Lung (tissue), 12 donors: ENCODE results near the gene TPRKB. TPM values are rescaled to one million over a fixed set of nuclear protein-coding genes. Genes with fewer than 3 reads are reported as not detected.
A peak's percentile ranks its signal among the peaks of the same experiment; 100 is the strongest.
"Not testable (repeated sequence)": the region's sequence is repeated elsewhere in the genome, so short reads cannot be mapped to it uniquely, and the experiment has no call there.

Experiments
- ATAC-seq: fragments of 200-7000 bp; cut with Tn5 transposase; one replicate; pipeline ENCODE4 v1.9.1; 2020; ENCODE audit warnings: moderate number of reproducible peaks; ENCODE audit not compliant: insufficient read depth, low FRiP score
- DNase-seq, 3 donors: peaks; one replicate each; pipeline ENCODE4 v3.0.0-alpha.2; 2013 to 2017
- H3K27ac ChIP-seq, 2 donors: one replicate each; pipeline ENCODE4 v1.5.1; 2013; ENCODE audit warnings: mild to moderate bottlenecking in 2 of 2, moderate library complexity in 2 of 2, control low read depth in 1 of 2, inconsistent platforms in 1 of 2, low read depth in 1 of 2, low read length in 1 of 2
- H3K27me3 ChIP-seq, 3 donors: one replicate each; pipeline ENCODE4 v1.5.1; 2013; ENCODE audit warnings: low read length in 2 of 3; ENCODE audit not compliant: control insufficient read depth in 3 of 3, insufficient read depth in 3 of 3
- H3K36me3 ChIP-seq, 4 donors: one replicate each; pipeline ENCODE4 v1.5.1; 2013; ENCODE audit warnings: low read length in 4 of 4, mild to moderate bottlenecking in 1 of 4, moderate library complexity in 1 of 4; ENCODE audit not compliant: control insufficient read depth in 4 of 4, insufficient read depth in 4 of 4
- H3K4me1 ChIP-seq, 5 donors: one replicate each; pipeline ENCODE4 v1.5.1; 2013; ENCODE audit warnings: low read length in 5 of 5, mild to moderate bottlenecking in 2 of 5, moderate library complexity in 1 of 5; ENCODE audit not compliant: control insufficient read depth in 5 of 5, insufficient read depth in 5 of 5
- H3K4me3 ChIP-seq: one replicate; pipeline ENCODE4 v1.5.1; 2013; ENCODE audit warnings: mild to moderate bottlenecking, control low read depth, moderate library complexity
- H3K9ac ChIP-seq, 2 donors: one replicate each; pipeline ENCODE4 v1.5.1; 2013; ENCODE audit warnings: low read length in 2 of 2, control low read depth in 1 of 2; ENCODE audit not compliant: insufficient read depth in 1 of 2
- H3K9me3 ChIP-seq, 4 donors: one replicate each; pipeline ENCODE4 v1.5.1; 2013; ENCODE audit warnings: low read length in 3 of 4, mild to moderate bottlenecking in 1 of 4, moderate library complexity in 1 of 4; ENCODE audit not compliant: control insufficient read depth in 4 of 4, insufficient read depth in 3 of 4
- WGBS, 2 donors: extraction: QIAGEN DNeasy Blood & Tissue Kit; methylation state at CpG; one replicate each; pipeline ENCODE4 v1.1.7; 2013; 5-methylcytosine and 5-hydroxymethylcytosine counted together
- polyA plus RNA-seq, 2 donors: library from polyadenylated mRNA; stranded (reverse); fragments of 200-250 nt; gene quantifications; one replicate each; pipeline ENCODE4 v1.2.1, GENCODE V29; 2013
- total RNA-seq, 2 donors: library from RNA; depleted of rRNA in 1 of 2; stranded (reverse); fragments of >200 nt in 1 of 2; gene quantifications; one replicate each; pipeline ENCODE4 v1.2.1, GENCODE V29; 2014 to 2021
- TF ChIP-seq, protein P1 (sequence below): IDR thresholded peaks from 2 replicates; pipeline ENCODE4 v1.5.1; 2012; ENCODE audit warnings: mild to moderate bottlenecking; ENCODE audit errors: control extremely low read depth, extremely low read depth
- donor health status: control.
- donor health status: control.
- donor health status: Bipolar disorder and iron deficiency.
- donor health status: healthy.
- donor health status: DM: yes; HTN: yes; CAD: no.

TPRKB gene
- total and polyA plus RNA-seq, 4 donors, result 15.1 to 54.2 (median 25.6) TPM

DNA sequence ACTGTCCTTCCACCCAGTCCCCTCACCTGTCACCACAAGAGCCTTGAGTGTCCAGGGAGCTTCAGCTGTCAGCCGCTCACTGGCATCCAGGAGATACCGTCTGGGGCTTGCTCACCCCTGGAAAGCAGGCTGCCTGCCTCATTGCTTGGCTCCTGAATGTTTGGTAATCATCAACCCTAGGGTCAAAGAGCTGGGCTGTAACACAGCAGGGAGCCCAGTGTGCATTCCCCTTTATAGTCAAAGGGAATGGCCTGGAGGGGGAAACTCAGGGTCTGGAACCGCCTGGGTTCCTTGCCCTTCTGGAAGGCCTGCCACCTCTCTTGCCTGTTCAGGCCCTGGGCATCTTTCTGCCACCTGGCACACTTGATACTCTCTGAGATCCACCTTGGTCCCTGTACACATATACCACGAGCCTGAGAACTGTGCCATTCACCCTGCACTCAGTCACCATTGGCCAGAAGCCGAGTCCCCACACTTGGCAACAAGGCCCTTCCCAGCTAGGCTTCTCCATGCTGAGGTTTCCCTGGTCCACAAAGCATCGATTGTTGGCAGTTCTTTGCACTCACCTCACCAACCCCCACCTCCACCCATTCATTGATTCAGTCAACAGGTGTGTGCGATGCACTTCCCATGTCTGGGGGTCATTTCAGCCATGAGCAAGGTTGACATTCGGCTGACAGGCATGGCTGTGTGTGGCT, 35.0 kb downstream of the TPRKB start:
- DNase-seq, result no peak
- TF ChIP-seq, protein P1, sequence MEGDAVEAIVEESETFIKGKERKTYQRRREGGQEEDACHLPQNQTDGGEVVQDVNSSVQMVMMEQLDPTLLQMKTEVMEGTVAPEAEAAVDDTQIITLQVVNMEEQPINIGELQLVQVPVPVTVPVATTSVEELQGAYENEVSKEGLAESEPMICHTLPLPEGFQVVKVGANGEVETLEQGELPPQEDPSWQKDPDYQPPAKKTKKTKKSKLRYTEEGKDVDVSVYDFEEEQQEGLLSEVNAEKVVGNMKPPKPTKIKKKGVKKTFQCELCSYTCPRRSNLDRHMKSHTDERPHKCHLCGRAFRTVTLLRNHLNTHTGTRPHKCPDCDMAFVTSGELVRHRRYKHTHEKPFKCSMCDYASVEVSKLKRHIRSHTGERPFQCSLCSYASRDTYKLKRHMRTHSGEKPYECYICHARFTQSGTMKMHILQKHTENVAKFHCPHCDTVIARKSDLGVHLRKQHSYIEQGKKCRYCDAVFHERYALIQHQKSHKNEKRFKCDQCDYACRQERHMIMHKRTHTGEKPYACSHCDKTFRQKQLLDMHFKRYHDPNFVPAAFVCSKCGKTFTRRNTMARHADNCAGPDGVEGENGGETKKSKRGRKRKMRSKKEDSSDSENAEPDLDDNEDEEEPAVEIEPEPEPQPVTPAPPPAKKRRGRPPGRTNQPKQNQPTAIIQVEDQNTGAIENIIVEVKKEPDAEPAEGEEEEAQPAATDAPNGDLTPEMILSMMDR, result no peak
- WGBS, 2 donors, result 67 to 69% methylated on average over 8 of the region's 8 CpGs
- peaks cover 0 to 25% (median 19%) of the 10 kb centered on the region in 5 donors for H3K4me1 ChIP-seq
- H3K27me3 ChIP-seq, result no peaks in the 10 kb centered on the region
- no peak overlapping the region for H3K4me3 ChIP-seq
- H3K9ac ChIP-seq, result no peak overlapping the region
- H3K9me3 ChIP-seq, result no peaks in the 10 kb centered on the region
- ATAC-seq, result no peak
- peak overlapping the region in 1 of 2 donors; percentile 43 for H3K27ac ChIP-seq
- no peaks in the 10 kb centered on the region for H3K36me3 ChIP-seq

GRCh38 chr2:73701448-73701765, 35.7 kb downstream of the TPRKB start:
- H3K9me3 ChIP-seq, H3K27ac ChIP-seq, H3K27me3 ChIP-seq, H3K36me3 ChIP-seq, H3K9ac ChIP-seq, H3K4me3 ChIP-seq, DNase-seq, ATAC-seq: not testable (repeated sequence)
- peaks cover 0 to 25% (median 19%) of the 10 kb centered on the region in 5 donors for H3K4me1 ChIP-seq
- 51 to 64% methylated on average over 3 of the region's 3 CpGs for WGBS, 2 donors

DNA sequence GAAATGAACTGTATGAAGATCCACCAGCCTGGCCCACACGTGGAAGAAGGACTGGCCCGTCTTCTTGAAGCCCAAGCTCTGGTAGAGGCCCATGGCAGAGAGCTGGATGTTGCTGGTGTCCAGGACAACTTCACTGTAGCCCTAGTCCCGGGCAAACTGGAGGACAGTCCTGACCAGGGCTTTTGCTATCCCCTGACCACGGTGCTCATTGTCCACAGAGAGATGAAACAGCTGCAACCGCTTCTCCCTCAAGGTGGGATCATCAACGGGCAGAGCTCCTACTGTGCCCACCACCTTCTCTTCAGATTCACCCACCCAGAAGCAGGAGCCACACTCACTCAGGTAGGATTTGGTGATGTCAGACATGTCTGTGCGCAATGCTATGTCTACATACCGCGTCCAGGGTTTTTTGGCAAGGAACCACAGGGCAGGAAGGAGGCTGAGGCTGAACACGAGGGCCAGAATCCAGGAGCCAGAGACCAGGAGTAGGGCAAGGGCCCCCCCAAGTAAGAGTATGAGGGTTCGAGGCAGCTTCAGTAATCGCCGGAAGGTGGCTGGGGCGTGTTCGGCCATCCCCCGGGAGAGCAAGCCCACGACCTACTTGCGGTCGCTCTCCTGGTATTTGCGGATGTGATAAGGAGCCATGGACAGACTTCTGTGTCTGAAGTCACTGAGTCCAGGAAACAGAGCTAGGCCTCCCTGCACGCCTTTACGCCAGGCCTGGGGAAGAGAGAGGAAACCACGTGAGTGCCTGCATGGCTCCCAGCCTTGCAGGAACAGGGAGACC, 36.3 kb downstream of the TPRKB start:
- DNase-seq (peak in 1 of 3 donors; percentile 12), ATAC-seq (no peak)
- H3K9ac ChIP-seq, result no peak overlapping the region
- no peaks in the 10 kb centered on the region for H3K9me3 ChIP-seq
- H3K4me3 ChIP-seq, result no peak overlapping the region
- WGBS, 2 donors, result 47 to 55% methylated on average over 23 of the region's 23 CpGs
- peaks cover 0 to 25% (median 19%) of the 10 kb centered on the region in 5 donors for H3K4me1 ChIP-seq
- H3K27ac ChIP-seq, result peak overlapping the region in 1 of 2 donors; percentile 39
- TF ChIP-seq, protein P1, result no peak
- H3K36me3 ChIP-seq, result no peaks in the 10 kb centered on the region
- no peaks in the 10 kb centered on the region for H3K27me3 ChIP-seq

- Histone ChIP-seq H3K27me3 (no peaks in the 10 kb centered on the region), H3K27ac (no peak overlapping the region), H3K9me3 (no peaks in the 10 kb centered on the region), H3K36me3 (no peaks in the 10 kb centered on the region), H3K4me1 (peaks cover 0 to 25% (median 18%) of the 10 kb centered on the region in 5 donors), H3K4me3 (no peak overlapping the region), H3K9ac (no peak overlapping the region)
- ATAC-seq (peak; percentile 22), DNase-seq (peak; percentile 33 to 91 (median 82))
- WGBS, 2 donors, result 33 to 40% methylated on average over 5 of the region's 5 CpGs
- TF ChIP-seq, protein P1, result no peak
Measured at GRCh38 chr2:73700131-73700611, 37.0 kb downstream of the TPRKB start.
